Ascending aorta (tissue), 2 donors: ENCODE data around the gene ETNK2. TPM values are rescaled to one million over a fixed set of nuclear protein-coding genes. Genes with fewer than 3 reads are reported as not detected.

ENCODE experiments used
- DNase-seq, 2 donors: peaks; one replicate each; pipeline ENCODE4 v3.0.0-alpha.2; 2019; ENCODE audit warnings: low spot score in 2 of 2
- H3K27ac ChIP-seq, 2 donors: fragments of 200-600 bp; sonication (generic); one replicate each; pipeline ENCODE4 v1.5.1; 2016 to 2017; ENCODE audit warnings: mild to moderate bottlenecking in 1 of 2
- H3K27me3 ChIP-seq: fragments of 200-600 bp; sonication (generic); one replicate; pipeline ENCODE4 v1.5.1; 2017
- H3K36me3 ChIP-seq, 2 donors: fragments of 200-600 bp; sonication (generic); one replicate each; pipeline ENCODE4 v1.5.1; 2016
- H3K4me1 ChIP-seq, 2 donors: fragments of 200-600 bp; sonication (generic); one replicate each; pipeline ENCODE4 v1.5.1; 2016 to 2017; ENCODE audit warnings: mild to moderate bottlenecking in 1 of 2
- H3K4me3 ChIP-seq, 2 donors: fragments of 200-600 bp; sonication (generic); one replicate each; pipeline ENCODE4 v1.5.1; 2016 to 2017; ENCODE audit warnings: mild to moderate bottlenecking in 1 of 2
- H3K9me3 ChIP-seq, 2 donors: fragments of 200-600 bp; sonication (generic); one replicate each; pipeline ENCODE4 v1.5.1; 2016
- CTCF ChIP-seq, 3 experiments: fragments of 200-600 bp in 2 of 3; fragments of 450-650 bp in 1 of 3; sonication (generic) in 2 of 3; IDR thresholded peaks; one replicate each; pipeline ENCODE4 v1.5.1; 2016 to 2019; ENCODE audit warnings: antibody characterized with exemption in 3 of 3, mild to moderate bottlenecking in 1 of 3, moderate library complexity in 1 of 3
- intact Hi-C: fragments of 100-400 bp; cut with DNase I; formaldehyde crosslinking; loops from one replicate; pipeline ENCODE4 v1.15.1; 2023
- total RNA-seq: library from RNA; depleted of rRNA; stranded (reverse); fragments of >200 nt; gene quantifications from one replicate; pipeline ENCODE4 v1.1.0, GENCODE V29; 2016

ETNK2 gene
- total RNA-seq, 1 donor from 2014 or later: 22.0 TPM

DNA sequence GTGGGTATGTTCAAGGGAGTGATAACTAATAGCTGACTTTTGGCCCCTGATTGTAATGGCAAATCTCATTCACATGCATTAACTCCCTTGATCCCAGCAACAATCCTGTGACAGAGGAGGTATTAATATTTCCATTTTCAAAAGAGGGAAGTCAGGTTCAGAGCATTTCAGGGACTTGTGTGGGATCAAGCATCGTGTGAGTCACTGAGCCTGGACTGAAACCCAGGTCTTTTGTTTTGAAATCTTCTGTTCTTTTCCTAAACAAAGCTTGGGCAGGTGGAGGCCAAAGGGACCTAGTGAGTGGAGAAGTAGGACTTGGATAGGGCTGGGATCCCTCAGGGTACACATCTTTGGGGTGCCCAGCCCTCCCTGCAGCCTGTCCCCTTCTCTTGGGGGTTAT is 37.9 kb downstream of the ETNK2 start:
- Histone ChIP-seq H3K4me1 (no peaks in the 10 kb centered on the region), H3K4me3 (no peak overlapping the region), H3K36me3 (peaks cover 23 to 29% of the 10 kb centered on the region in 2 donors), H3K9me3 (no peaks in the 10 kb centered on the region), H3K27ac (no peak overlapping the region), H3K27me3 (no peaks in the 10 kb centered on the region)
- DNase-seq: no peak
- TF ChIP-seq CTCF (IDR thresholded peaks at IDR 0.05): no peak
- intact Hi-C loops: no loop called here

DNA sequence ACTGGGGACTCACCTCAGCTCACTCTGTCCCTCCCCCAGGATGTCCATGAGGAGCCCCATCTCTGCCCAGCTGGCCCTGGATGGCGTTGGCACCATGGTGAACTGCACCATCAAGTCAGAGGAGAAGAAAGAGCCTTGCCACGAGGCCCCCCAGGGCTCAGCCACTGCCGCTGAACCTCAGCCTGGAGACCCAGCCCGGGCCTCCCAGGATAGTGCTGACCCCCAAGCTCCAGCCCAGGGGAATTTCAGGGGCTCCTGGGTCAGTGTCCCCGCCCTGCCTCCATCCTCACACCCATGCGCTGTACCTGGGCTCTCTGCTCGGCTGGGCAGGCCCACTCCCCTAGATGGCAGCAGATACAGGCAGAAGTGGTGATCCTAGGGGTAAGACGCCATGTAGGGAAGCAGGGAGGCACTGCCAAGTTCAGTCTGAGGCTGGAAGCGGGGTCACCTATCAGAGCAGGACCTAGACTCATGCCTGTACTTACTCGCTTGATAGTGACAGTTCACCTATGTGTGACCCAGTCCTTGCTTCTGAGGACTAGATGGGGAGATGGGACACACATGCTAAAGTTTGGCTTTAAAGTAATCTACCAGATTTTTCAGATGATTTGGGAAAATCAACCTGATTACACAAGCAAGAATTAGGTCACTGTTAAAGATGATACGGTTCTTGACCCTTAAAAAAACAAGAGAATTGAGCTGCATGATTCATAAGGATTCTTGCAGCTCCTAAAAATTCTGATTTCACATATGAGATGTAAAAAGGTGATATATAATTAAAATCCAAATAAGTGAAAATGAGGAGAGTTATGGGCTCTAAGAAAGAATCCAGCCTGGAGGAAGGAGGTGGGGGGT is 38.7 kb downstream of the ETNK2 start:
- Histone ChIP-seq H3K27me3 (no peaks in the 10 kb centered on the region), H3K4me3 (no peak overlapping the region), H3K36me3 (peaks cover 19 to 23% of the 10 kb centered on the region in 2 donors), H3K4me1 (peaks cover 0 to 2% of the 10 kb centered on the region in 2 donors), H3K9me3 (no peaks in the 10 kb centered on the region), H3K27ac (no peak overlapping the region)
- intact Hi-C loops: no loop called here
- TF ChIP-seq CTCF (IDR thresholded peaks at IDR 0.05): no peak
- DNase-seq: no peak

DNA sequence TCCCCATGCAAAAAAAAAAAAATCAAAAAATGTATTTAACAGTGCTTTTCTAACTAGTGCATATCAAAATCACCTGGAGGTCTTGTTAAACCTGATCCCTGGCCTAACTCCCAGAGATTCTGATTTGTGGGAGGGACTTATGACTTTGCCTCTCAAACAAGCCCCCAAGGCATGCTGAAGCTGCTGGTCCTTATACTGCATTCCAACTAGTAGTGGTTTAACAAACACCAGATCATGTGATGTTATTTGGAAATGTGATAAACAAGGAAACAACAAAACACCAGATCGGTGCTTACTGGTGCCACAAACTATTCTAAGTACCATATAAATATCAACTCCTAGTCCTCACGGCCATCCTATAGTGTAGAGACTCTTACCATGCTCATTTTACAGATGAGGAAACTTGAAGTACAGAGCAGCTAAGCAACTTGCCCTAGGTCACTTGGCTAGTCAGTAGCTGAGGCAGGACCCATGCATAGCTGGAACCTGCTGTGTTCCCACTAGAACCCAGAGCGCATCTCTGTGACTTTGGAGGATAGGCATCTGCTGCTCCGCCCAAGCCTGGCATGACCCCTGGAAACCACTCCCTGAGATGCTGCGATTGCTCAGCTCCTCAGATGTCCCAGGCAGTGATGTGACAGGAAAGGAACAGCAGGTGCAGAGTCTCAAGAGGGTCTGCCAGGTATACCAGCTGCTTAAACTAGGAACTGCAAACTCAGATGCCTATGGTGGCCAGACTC is 40.8 kb downstream of the ETNK2 start:
- H3K27ac ChIP-seq: no peak overlapping the region
- H3K9me3 ChIP-seq: no peaks in the 10 kb centered on the region
- intact Hi-C loops: no loop called here
- H3K36me3 ChIP-seq: peaks cover 0 to 4% of the 10 kb centered on the region in 2 donors
- peaks cover 0 to 6% of the 10 kb centered on the region in 2 donors for H3K4me1 ChIP-seq
- H3K27me3 ChIP-seq: no peaks in the 10 kb centered on the region
- H3K4me3 ChIP-seq: no peak overlapping the region
- no peak for TF ChIP-seq CTCF (IDR thresholded peaks at IDR 0.05)
- DNase-seq: no peak

- no peak for TF ChIP-seq CTCF (IDR thresholded peaks at IDR 0.05)
- H3K9me3 ChIP-seq: no peaks in the 10 kb centered on the region
- no peak overlapping the region for H3K4me3 ChIP-seq
- intact Hi-C loops: no loop called here
- H3K4me1 ChIP-seq: peaks cover 0 to 10% of the 10 kb centered on the region in 2 donors
- no peak overlapping the region for H3K27ac ChIP-seq
- no peak for DNase-seq
- no peaks in the 10 kb centered on the region for H3K27me3 ChIP-seq
- H3K36me3 ChIP-seq: no peaks in the 10 kb centered on the region
These were observed 43.3 kb downstream of the ETNK2 start for GRCh38 chr1:204108312-204109141.

DNA sequence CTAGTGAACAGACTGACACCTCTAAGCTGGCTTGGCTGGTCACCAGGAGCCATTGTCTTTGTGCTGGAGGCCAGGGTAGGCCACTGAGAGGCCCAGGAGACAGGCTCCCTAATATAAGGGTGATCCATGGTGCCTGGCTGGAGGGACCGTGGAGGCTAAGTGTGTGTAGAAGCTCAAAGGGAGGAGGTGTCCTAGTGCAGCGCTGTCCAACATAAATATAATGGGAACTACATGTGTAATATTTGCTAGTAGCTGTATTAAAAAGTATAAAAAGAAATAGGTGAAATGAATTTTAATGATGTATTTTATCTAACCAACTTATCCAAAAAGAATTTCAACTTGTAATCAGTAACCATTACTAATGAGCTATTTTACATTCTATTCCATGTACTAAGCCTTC is 44.0 kb downstream of the ETNK2 start:
- no peak for TF ChIP-seq CTCF (IDR thresholded peaks at IDR 0.05)
- no peaks in the 10 kb centered on the region for H3K9me3 ChIP-seq
- H3K27me3 ChIP-seq: no peaks in the 10 kb centered on the region
- H3K36me3 ChIP-seq: no peaks in the 10 kb centered on the region
- peaks cover 0 to 16% of the 10 kb centered on the region in 2 donors for H3K4me1 ChIP-seq
- intact Hi-C loops: no loop called here
- H3K4me3 ChIP-seq: no peak overlapping the region
- H3K27ac ChIP-seq: no peak overlapping the region
- no peak for DNase-seq
